ENCODE measurements around the gene KCNJ9. TPM values are rescaled to one million over a fixed set of nuclear protein-coding genes. Genes with fewer than 3 reads are reported as not detected.

KCNJ9 gene
- total RNA-seq, 3 donors from 2014 or later, result 0.47 TPM; not detected in 2

DNA sequence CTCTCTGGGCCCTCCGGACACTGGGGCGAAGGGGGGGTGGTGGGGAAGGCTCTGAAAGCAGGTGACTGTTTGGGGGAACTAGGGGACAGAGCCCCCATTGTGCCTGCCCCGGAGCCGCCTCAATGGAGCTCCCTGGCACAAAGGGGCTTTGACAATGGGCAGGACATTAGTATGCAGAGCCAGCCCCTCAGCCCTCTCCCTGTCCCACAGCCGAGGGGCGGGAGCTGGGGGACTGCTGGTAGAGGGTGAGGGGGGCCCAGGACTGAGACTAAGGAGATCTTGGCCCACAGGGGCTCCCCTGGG is 19.2 kb upstream of the KCNJ9 start:
- DNase-seq (no peak), ATAC-seq (no peak)
- intact Hi-C loops (cut with DNase I, micrococcal nuclease), result no loop called here
- Histone ChIP-seq H3K4me3 (no peak overlapping the region), H3K9me3 (no peaks in the 10 kb centered on the region), H3K36me3 (ENCODE audit: low read depth) (no peaks in the 10 kb centered on the region), H3K4me1 (ENCODE audit: low read depth) (no peaks in the 10 kb centered on the region)
- no peak for TF ChIP-seq CTCF (IDR thresholded peaks at IDR 0.05)

GRCh38 chr1:160063176-160063575 is 18.2 kb upstream of the KCNJ9 start:
- Histone ChIP-seq H3K4me3 (no peak overlapping the region), H3K9me3 (no peaks in the 10 kb centered on the region), H3K36me3 (ENCODE audit: low read depth) (no peaks in the 10 kb centered on the region), H3K4me1 (ENCODE audit: low read depth) (no peaks in the 10 kb centered on the region)
- no peak for DNase-seq
- intact Hi-C loops (cut with DNase I, micrococcal nuclease), result no loop called here
- no peak for TF ChIP-seq CTCF (IDR thresholded peaks at IDR 0.05)
- ATAC-seq, result no peak

DNA sequence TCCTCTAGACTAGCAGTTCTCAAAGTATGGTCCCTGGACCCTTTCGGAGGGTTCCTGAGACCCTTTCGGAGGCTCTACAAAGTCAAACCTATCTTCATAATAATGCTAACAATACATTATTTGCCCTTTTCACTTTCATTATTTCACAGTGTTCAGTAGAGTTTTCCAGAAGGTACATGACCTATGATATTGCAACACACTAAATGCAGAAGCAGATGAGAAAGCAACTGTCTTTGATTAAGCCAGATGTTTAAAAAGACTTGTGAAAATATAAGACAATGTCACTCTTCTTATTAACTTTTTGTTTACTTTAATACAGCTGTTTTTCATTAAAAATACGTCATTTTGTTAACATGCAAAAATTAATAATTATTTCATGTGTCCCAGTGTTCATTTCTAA is 17.2 kb upstream of the KCNJ9 start:
- no peak overlapping the region for H3K4me3 ChIP-seq
- no peak for TF ChIP-seq CTCF (IDR thresholded peaks at IDR 0.05)
- DNase-seq (no peak), ATAC-seq (no peak)
- intact Hi-C loops (cut with DNase I, micrococcal nuclease), result no loop called here
- H3K4me1 ChIP-seq (ENCODE audit: low read depth), result no peaks in the 10 kb centered on the region
- no peaks in the 10 kb centered on the region for H3K36me3 ChIP-seq (ENCODE audit: low read depth)
- H3K9me3 ChIP-seq, result no peaks in the 10 kb centered on the region

DNA sequence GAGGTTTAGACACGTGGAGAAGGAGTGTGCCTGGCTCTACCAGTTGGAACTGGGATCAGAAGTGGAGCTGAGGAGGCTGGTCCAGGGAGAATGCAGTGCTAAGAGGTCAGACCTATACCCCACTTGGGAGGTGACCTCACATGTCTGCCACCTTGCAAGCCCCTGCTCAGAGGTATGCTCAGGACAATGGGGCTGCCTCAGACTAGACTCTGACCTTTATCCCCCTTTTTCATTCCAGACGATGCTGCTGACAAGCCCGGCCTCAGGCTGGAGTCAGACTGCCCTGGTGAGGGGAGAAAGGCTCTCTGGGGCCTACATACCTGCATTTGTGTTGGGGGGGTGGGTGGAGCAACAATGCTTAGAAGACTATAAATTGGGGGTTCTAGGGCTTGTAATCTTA is 16.6 kb upstream of the KCNJ9 start:
- no peak for DNase-seq

GRCh38 chr1:160066829-160067745 is 14.3 kb upstream of the KCNJ9 start:
- Histone ChIP-seq H3K4me1 (ENCODE audit: low read depth) (no peaks in the 10 kb centered on the region), H3K4me3 (no peak overlapping the region), H3K36me3 (ENCODE audit: low read depth) (no peaks in the 10 kb centered on the region), H3K9me3 (no peaks in the 10 kb centered on the region)
- TF ChIP-seq CTCF (IDR thresholded peaks at IDR 0.05), result no peak
- DNase-seq (no peak), ATAC-seq (no peak)
- intact Hi-C loops (cut with DNase I, micrococcal nuclease), result no loop called here

More for the DNA sequence above, 16.6 kb upstream of the KCNJ9 start:
- no peak for TF ChIP-seq CTCF (IDR thresholded peaks at IDR 0.05)
- Histone ChIP-seq H3K4me1 (ENCODE audit: low read depth) (no peaks in the 10 kb centered on the region), H3K36me3 (ENCODE audit: low read depth) (no peaks in the 10 kb centered on the region), H3K4me3 (no peak overlapping the region), H3K9me3 (no peaks in the 10 kb centered on the region)
- intact Hi-C loops (cut with DNase I, micrococcal nuclease), result no loop called here
- ATAC-seq, result no peak

Data from mucosa of descending colon (tissue), 3 donors.